ENCODE measurements around the gene HPSE. TPM values are rescaled to one million over a fixed set of nuclear protein-coding genes. Genes with fewer than 3 reads are reported as not detected.

HPSE gene
- total and polyA plus RNA-seq, 2 of the 13 experiments (the other 11 are each of a cell fraction or from before 2014, with no cell fraction given), result not detected

GRCh38 chr4:83282049-83282535 lies 52.6 kb downstream of the HPSE start (continued):
- TF ChIP-seq NR0B2 (CRISPR knock-in tag; IDR thresholded peaks at IDR 0.05) (no peak), CBX1 (IDR thresholded peaks at IDR 0.05; ENCODE audit: low read depth) (no peak), PLRG1 (conservative IDR thresholded peaks at IDR 0.05) (no peak), MTA1 (CRISPR knock-in tag; IDR thresholded peaks at IDR 0.05; ENCODE audit: borderline replicate concordance) (no peak), BRF2 (CRISPR knock-in tag; IDR thresholded peaks at IDR 0.05) (no peak), CTCF (CRISPR knock-in tag; IDR thresholded peaks at IDR 0.05) (peak; percentile 67), FOXJ3 (CRISPR knock-in tag; IDR thresholded peaks at IDR 0.05; ENCODE audit: borderline replicate concordance) (no peak), CREBL2 (CRISPR knock-in tag; IDR thresholded peaks at IDR 0.05; ENCODE audit: borderline replicate concordance) (no peak), GATAD1 (CRISPR knock-in tag; IDR thresholded peaks at IDR 0.05) (no peak), KMT2B (CRISPR knock-in tag; IDR thresholded peaks at IDR 0.05) (no peak), NR3C1 (CRISPR knock-in tag; IDR thresholded peaks at IDR 0.05) (no peak), ZBTB37 (CRISPR knock-in tag; IDR thresholded peaks at IDR 0.05) (no peak), ZNF704 (CRISPR knock-in tag; IDR thresholded peaks at IDR 0.05; ENCODE audit: borderline replicate concordance) (no peak), ETV5 (CRISPR knock-in tag; IDR thresholded peaks at IDR 0.05; ENCODE audit: borderline replicate concordance) (no peak), ZNF839 (CRISPR knock-in tag; IDR thresholded peaks at IDR 0.05; ENCODE audit: borderline replicate concordance) (no peak), DDIT3 (CRISPR knock-in tag; IDR thresholded peaks at IDR 0.05) (no peak), ZNF609 (CRISPR knock-in tag; IDR thresholded peaks at IDR 0.05; ENCODE audit: borderline replicate concordance) (0 out of 2 replicates have a peak, but pooled peaks have one; percentile 19), BORCS8-MEF2B (CRISPR knock-in tag; IDR thresholded peaks at IDR 0.05) (no peak)

All from HepG2 (cell line).